ENCODE measurements around the gene ABCF3.

ABCF3 gene

DNA sequence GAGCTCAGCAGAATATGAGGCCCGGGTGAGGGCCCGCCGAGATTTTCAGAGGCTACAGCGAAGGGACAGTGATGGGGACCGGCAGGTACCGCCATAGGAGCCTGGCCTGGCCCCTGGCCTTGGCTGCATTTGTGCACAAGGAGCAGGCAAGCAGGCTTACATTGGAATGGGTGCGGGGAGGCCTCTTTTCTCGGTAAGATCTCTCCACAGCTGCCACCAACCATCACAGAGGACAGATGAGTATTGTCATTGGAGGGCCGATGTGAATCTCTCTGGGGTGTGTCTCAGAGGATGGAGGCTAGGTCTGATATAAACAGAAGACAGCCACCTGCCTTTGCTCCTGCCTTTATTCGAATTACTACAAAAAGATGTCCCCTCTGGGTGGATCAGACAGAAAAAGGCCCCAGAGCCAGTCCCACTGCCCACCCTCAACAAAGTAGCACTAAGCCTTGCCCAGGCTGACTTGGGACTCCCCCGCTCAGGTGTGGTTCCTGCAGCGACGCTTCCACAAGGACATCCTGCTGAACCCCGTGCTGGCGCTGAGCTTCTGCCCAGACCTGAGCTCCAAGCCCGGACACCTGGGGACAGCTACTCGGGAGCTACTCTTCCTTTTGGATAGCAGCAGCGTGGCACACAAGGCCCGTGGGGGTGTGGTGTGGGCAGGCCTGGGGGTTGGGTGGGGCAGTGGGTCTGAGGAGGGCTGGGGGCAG is 48.8 kb downstream of the ABCF3 start:
- DNase-seq = no peak

DNA sequence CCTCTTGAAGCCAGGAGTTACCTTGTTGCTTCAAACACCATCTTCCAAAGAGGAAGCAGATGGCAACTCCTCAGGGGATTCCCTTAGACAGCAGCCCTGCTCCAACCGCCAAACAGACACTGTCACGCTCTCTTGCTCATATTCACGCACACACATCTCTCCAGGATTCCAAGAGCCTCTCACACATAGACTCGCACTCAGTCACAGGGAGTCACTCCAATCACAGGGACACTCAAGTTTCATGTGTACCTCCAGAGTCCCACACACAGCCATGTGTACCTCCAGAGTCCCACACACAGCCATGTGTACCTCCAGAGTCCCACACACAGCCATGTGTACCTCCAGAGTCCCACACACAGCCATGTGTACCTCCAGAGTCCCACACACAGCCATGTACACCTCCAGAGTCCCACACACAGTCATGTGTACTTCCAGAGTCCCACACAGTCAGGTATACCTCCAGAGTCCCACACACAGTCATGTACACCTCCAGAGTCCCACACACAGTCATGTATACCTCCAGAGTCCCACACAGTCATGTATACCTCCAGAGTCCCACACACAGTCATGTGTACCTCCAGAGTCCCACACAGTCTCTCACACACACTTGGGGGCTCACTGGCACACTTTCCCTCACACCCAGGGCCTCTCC is 49.5 kb downstream of the ABCF3 start:
- DNase-seq = no peak

GRCh38 chr3:184236033-184236410 is 50.0 kb downstream of the ABCF3 start:
- DNase-seq = no peak

- no peak for DNase-seq
Measured at GRCh38 chr3:184236636-184237035, 50.6 kb downstream of the ABCF3 start.

- DNase-seq = no peak
Measured at GRCh38 chr3:184237211-184237610, 51.2 kb downstream of the ABCF3 start.

DNA sequence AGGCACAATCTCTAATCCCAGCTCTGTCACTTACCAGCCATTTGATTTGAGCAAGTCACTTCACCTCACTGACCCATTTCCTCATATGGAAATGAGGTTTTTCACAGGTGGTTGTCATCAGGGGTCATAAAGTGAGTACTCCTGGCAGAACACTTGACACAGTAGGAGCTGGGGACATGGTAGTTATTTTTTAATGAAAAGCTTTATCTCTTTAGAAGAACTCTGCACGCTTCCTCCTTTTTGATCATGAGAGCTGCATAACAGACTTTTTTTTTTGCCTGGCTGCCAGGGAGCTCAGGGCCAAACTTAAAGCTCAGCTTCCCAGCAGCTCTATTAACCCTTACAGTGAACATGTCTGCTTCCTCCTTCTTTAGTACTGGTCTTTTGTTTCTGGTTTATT is 51.8 kb downstream of the ABCF3 start:
- no peak for DNase-seq

DNA sequence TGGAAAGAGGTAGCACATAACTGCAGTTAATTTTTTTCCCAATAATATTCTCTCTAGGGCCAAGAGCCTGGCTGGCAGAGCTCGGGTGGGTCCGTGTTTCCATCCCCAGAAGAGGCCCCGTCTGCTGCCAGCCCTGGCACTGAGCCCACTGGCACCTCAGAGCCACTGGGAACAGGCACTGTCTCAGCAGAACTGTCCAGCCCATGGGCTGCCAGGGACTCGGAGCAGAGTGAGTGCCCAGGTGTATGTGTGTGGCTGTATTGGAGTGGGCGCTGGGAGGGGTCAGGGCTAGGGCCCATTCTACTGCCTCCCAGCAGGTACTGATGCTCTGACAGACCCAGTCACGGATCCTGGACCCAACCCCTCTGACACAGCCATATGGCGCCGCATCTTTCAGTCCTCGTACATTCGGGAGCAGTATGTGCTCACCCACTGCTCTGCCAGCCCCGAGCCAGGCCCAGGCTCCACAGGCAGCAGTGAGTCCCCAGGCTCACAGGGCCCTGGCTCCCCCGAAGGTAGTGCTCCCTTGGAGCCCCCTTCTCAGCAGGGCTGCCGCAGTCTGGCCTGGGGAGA is 52.3 kb downstream of the ABCF3 start:
- no peak for DNase-seq

DNA sequence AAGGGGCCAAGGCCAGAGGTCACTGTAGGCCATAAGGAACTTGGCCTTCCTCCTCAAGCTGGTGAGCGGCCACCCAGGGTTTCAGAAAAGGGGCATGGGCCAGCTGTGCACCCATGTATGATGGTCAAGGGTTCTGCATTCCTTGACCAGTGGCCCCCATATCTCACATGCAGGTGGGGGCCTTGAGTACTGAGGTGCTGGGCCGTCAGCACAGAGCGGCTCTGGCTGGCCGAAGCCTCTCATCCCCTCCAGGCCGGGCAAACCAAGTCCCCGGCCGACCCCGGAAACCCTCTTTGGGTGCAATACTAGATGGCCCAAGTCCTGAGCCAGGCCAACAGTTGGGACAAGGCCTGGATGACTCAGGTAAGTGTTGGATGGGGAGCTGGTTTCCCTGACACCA is 53.2 kb downstream of the ABCF3 start:
- no peak for DNase-seq

DNA sequence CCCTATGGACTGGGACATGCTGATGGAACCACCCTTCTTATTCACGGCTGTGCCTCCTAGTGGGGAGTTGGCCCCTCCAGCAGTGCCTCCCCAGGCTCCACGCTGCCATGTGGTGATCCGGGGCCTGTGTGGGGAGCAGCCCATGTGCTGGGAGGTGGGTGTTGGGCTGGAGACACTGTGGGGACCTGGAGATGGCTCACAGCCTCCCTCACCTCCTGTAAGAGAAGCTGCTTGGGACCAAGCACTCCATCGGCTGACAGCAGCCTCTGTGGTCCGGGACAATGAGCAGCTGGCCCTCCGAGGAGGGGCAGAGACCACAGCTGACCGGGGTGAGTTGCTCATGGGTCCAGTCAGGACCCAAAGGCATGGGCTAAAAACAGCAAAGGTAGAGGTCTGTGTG is 53.7 kb downstream of the ABCF3 start:
- DNase-seq = no peak

DNA sequence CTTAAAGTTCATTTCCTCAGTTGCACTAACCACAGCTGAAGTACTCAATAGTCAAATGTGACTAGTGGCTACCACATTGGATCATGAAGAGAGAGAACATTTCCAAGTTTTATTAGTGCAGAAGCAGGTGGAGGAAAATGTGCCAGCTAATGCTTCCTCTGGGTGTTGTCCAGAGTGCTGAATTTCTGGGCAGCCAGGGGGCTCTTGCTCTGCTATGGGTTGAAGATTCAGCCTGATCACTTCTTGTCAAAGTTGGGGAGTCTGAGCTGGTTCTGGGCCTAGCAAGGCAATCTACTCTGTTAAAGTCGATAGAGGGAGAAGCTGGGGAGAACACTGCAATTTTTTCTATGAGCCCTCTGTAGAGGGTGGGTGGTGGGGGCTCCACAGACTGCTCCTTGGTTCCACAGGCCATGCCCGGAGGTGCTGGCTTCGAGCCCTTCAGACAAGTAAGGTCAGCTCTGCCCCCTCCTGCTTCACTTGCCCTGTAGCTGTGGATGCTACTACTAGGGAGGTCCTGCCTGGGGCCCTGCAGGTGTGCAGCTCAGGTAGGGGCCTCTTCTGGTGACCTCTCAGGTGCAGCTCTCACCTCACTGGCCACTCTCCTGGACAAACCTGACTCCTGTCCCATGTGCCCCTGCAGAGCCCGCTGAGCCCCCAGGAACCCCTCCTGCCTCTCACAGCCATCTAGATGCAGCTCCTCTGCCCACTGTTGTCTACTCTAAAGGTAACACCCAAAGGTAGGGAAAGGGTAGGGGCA is 54.6 kb downstream of the ABCF3 start:
- no peak for DNase-seq

DNA sequence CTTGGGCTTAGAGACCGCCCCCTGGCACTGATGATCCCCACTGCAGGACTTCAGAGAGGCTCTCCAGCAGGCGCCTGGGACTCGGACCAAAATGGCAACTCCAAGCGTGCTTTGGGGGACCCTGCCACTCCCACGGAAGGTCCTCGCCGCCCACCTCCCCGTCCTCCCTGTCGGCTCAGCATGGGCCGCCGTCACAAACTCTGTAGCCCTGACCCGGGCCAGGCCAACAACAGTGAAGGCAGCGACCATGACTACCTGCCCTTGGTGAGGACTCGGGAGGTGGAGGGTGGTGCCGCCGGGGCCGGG is 55.1 kb downstream of the ABCF3 start:
- no peak for DNase-seq

DNA sequence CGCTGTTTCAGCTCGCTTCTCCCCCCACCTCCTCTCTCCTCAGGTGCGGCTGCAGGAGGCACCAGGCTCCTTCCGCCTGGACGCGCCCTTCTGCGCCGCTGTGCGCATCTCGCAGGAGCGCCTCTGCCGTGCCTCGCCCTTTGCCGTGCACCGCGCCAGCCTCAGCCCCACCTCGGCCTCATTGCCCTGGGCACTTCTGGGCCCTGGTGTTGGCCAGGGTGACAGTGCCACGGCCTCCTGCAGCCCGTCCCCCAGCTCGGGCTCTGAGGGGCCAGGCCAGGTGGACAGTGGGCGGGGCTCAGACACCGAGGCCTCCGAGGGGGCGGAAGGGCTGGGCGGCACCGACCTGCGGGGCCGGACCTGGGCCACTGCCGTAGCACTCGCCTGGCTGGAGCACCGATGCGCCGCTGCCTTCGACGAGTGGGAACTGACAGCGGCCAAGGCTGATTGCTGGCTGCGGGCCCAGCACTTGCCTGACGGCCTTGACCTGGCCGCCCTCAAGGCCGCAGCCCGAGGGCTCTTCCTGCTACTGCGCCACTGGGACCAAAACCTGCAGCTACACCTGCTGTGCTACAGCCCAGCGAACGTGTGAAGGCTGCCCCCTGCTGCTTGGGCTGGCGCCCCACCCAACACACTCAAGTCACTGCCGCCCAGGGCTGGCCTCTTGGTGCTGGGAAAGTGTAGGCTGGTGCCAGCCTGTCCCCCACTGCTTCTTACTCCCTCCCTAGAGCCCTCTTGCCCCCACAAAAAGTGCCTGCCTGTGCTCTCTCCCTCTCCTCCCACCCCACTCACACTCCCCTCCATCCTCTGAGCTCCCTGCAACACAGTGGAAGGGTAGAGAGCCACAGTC is 55.7 kb downstream of the ABCF3 start:
- no peak for DNase-seq

DNA sequence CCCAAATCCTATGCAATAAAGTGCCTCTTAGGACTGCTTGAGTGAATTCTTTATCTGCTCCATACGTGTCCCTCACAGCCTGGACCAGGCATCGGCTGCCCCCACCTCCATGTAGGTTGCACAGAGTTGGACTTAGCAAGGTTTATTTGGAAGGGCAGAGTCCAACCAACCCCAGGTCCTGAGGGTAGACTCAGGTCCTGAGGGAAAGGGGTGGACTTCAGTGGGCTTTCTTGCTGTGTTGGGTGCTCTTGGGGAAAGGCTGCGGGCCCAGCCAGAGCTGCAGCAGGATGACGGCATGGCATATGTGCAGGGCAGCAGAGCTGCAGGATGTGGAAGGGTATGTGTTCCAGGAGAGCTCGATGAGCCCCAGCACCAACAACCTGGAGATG is 56.3 kb downstream of the ABCF3 start:
- no peak for DNase-seq

Measured in NCI-H748 treated with DMSO at 0.1 percent for 48 hours (cell line).